Stimulated activated naive CD4-positive, alpha-beta T cell (primary cell): ENCODE results near the gene CPT1C.

Experiments
- DNase-seq, 6 experiments: peaks; one replicate each; lab custom pipeline; 2025; lab: John Stamatoyannopoulos, UW

Gene CPT1C

DNA sequence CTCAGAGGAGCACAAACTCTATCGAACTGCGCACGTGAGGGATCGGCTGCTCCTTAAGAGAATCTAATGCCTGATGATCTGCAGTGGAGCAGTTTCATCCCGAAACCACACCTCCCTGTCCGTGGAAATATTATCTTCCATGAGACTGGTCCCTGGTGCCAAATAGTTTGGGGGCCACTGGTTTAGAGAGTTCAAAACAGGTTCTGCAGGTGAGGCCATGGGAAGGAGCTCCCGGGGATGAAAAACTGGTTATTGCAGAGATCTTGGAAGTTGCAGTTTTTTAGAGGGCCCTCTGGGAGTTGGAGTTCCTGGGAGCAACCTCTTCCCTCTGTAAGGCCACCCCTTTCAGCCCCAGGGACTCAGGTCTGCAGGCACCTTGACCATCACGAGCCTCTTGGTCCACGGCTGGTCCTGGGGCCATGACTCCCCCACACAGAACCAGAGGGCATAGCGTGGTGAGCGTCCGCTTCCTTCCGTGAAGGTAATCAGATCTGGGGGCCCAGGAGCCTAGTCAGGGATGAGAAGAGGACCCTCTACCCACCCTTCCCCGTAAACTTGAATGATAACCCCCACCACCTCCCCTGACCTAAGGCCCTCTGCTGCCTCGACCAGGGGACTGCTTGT, 30.5 kb upstream of the CPT1C start:
- no peak for DNase-seq

DNA sequence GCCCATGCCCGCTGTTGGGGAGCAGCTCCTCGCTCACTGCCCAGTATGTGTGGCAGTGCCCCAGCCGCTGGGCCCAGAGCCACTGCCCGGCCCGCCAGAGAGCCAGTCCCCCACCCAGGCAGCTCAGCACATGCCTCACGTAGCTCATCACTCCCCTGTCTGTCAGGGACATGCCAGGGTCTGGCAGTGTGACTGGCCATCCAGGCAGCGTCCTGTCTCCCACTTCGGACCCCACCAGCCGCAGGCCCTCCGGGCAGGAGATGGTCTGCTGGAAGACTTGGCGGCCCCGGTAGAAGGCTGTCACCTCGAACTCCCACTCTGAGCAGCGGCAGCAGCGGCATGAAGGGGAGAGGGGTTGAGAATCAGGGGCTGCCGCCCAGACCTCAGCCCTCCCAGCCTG, 28.9 kb upstream of the CPT1C start:
- DNase-seq = no peak

DNA sequence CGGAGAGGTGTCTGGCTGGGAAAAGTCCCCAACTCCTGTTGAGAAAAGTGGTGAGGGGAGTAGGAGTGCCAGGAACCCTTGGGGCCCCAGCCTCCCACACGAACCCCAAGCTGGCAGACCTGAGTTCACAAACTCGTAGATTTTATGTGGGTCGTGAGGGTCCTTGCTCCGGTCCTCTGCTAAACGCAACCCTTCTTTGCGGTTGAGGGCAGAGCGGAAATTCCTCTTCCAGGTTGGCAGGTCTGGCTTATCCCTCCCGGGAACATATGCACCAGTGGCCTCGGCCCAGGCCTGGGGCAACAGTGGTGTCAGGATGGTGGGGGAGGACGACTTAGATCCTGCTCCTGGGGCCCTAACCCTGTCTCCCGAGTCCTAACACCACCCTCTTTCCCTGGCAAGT, 27.7 kb upstream of the CPT1C start:
- no peak for DNase-seq

GRCh38 chr19:49664171-49665035, 26.5 kb upstream of the CPT1C start:
- DNase-seq = peak; percentile 84 to 95 (median 90)

GRCh38 chr19:49665036-49665350, 25.9 kb upstream of the CPT1C start:
- DNase-seq = peak in 1 of 6 experiments; percentile 52

- peak; percentile 98 to 100 (median 99) for DNase-seq
Measured at GRCh38 chr19:49665351-49666119, 25.4 kb upstream of the CPT1C start, which contains the start of the genes BCL2L12 and IRF3. TSS of gene BCL2L12 (plus strand) at chr19:49665933. CDS start at chr19:49666693, 760 bp downstream. TSS of gene IRF3 (minus strand) at chr19:49665857. CDS start at chr19:49664838, 1,019 bp downstream.

GRCh38 chr19:49666120-49666444, 24.8 kb upstream of the CPT1C start:
- no peak for DNase-seq

- no peak for DNase-seq
Measured at GRCh38 chr19:49667473-49667872, 23.4 kb upstream of the CPT1C start.

- no peak for DNase-seq
Measured at GRCh38 chr19:49669516-49669915, 21.4 kb upstream of the CPT1C start.

DNA sequence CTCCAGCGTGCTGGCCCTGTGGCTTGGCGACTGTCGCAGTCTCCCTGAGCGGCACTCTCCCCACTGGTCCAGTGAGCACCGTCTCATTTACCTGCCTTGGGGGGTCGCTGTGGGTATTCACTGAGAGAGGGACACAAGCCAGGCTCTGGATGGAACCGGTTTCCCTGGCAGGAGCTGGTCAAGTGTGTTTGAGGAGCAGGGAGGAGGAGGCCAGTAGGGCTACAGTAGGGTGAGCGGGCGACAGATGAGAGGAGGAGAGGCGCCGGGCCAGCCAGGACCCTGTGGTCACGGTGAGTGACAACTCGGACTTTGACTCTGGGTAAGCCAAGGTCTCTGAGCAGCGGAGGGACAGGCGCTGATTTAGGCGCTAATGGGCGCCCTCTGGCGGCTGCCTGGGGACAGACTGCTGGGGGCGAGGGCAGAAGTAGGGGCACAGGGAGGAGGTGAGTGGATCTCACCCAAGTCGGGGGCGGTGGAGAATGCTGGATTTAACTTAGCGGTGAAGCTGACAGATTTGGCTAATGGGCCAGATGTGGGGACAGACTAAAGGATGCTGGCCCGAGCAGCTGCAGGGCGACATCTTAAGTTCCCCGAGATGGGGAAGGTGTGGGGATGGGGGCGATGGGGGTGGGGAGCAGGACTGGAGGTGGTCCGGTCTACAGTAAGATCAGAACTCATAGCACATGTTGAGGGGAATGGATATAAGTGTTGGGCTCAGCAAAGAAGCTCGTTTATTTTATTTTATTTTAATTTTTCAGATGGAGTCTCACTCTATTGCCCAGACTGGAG, 18.6 kb upstream of the CPT1C start:
- DNase-seq = peak; percentile 22 to 70 (median 64)

- peak in 3 of 6 experiments; percentile 37 to 70 (median 45) for DNase-seq
Measured at GRCh38 chr19:49676136-49676783, 14.7 kb upstream of the CPT1C start.

GRCh38 chr19:49676784-49677230, 14.1 kb upstream of the CPT1C start:
- DNase-seq = peak; percentile 92 to 99 (median 98)

- peak in 5 of 6 experiments; percentile 40 to 85 (median 69) for DNase-seq
Measured at GRCh38 chr19:49677231-49677900, 13.6 kb upstream of the CPT1C start, which contains the start of gene PRMT1. TSS of gene PRMT1 (plus strand) at chr19:49677271. CDS start at chr19:49677281, 10 bp downstream.

DNA sequence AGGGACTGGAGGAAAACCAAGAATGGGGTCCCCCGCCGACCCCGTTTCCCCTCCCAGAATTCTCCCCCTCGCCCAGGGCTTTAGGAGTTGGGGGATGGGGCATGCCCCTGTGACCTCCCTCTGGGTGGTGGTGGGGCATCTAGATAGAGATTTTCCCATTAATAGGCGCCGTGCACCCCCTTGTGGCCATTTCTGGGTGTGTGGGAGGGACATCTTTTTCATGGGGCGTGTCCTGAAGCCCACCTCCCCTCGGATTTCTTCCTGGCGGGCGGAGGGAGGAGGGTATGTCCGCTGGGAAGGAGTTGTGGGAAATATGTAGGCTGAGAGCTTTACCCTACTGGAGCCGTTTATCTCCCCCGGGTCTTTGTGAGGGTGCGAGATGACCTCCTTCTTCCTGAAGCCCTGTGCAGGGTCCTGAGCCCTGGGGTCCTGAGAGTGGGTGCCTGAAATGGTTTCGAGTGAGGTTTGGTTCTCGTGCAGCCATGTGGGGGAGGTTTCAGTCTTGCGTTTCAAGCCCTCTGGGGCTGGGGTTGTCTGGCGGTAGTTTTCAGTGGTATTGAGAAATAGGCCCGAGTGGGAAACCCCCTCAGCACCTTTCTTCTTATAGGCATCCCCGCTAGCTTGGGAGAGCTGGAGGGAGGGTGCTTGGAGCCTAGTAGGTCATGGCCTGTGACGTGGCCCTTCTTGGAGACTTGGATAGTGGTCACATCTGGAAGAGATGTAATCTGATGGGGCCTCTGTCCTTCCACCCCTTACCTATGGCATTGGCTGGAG, 12.8 kb upstream of the CPT1C start:
- DNase-seq = peak; percentile 66 to 85 (median 74)

- DNase-seq = no peak
Measured at GRCh38 chr19:49678985-49679770, 11.7 kb upstream of the CPT1C start.

GRCh38 chr19:49679771-49680413, 11.0 kb upstream of the CPT1C start:
- DNase-seq = peak in 1 of 6 experiments; percentile 13

DNA sequence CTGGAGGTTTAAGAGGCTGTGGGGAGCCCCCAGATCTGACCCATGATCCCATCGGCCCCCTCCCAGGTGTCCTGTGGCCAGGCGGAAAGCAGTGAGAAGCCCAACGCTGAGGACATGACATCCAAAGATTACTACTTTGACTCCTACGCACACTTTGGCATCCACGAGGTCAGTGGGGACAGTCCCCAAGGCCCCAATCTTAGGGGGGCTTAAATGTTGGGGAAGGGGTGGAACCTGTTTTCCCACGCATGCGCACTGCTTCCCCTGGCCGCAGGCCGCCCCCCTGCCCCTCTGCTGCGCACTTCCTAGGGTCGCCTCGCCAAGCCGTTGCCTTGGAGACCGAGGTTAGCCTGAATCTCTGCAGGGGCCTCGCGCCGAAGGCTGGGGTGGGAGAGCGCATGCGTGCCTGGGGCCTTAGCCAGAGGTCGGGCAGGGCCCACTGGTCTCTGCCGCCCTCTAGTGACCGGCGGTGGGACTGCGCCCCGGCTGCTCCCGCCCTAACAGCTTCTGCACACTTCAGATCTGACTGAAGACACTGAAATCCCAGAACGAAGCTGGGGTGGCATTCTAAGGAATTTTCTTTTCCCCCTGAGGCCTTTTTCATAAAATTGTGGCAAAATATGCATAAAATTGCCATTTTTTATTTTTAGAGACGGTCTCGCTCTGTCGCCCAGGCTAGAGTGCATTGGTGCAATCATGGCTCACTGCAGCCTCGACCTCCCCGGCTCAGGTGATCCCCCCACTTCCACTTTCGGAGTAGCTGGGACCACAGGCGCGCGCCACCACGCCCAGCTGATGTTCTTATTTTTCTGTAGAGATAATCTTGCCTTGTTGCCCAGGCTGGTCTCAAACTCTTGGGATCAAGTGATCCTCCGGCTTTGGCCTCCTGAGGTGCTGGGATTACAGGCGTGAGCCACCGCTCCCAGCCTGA, 10.2 kb upstream of the CPT1C start:
- peak; percentile 73 to 94 (median 90) for DNase-seq
